Fibroblast of lung (primary cell): ENCODE data around the gene AFG3L2.

Source experiments
- CTCF ChIP-seq, 2 donors: IDR thresholded peaks in 1 of 2; conservative IDR thresholded peaks in 1 of 2; 1 replicate in 1 of 2; 2 replicates in 1 of 2; pipeline ENCODE4 v1.5.1; 2011 to 2012; ENCODE audit warnings: low read length in 2 of 2, control low read depth in 1 of 2, inconsistent platforms in 1 of 2, low read depth in 1 of 2, mild to moderate bottlenecking in 1 of 2
- EZH2 ChIP-seq: IDR thresholded peaks from 2 replicates; pipeline ENCODE4 v1.5.1; 2012; ENCODE audit warnings: low read length, control low read depth, mild to moderate bottlenecking; ENCODE audit errors: missing control alignments

GRCh38 chr18:12359515-12359927, 17.5 kb downstream of the AFG3L2 start:
- TF ChIP-seq CTCF (conservative IDR thresholded peaks at IDR 0.05 in 1 of 2, IDR thresholded peaks at IDR 0.05 in 1 of 2; ENCODE audit: low read depth in 1 of 2, low read length in 2 of 2) (no peak), EZH2 (no peak)
